GM10847 (cell line): ENCODE results near the gene NUDT15.

Source experiments
- POLR2A ChIP-seq: IDR thresholded peaks from 2 replicates; pipeline ENCODE4 v1.6.1; 2011; ENCODE audit not compliant: insufficient read length; ENCODE audit errors: extremely low read depth

NUDT15 gene

GRCh38 chr13:48029859-48030258 is 7.7 kb upstream of the NUDT15 start:
- TF ChIP-seq POLR2A = no peak

GRCh38 chr13:48038761-48039160 is 1.2 kb downstream of the NUDT15 start:
- TF ChIP-seq POLR2A = no peak

- no peak for TF ChIP-seq POLR2A
Measured at GRCh38 chr13:48040049-48040448, 2.5 kb downstream of the NUDT15 start.

GRCh38 chr13:48040896-48041295 is 3.4 kb downstream of the NUDT15 start:
- TF ChIP-seq POLR2A = no peak

GRCh38 chr13:48042894-48043293 is 5.4 kb downstream of the NUDT15 start:
- TF ChIP-seq POLR2A = no peak

GRCh38 chr13:48043789-48044503 is 6.4 kb downstream of the NUDT15 start:
- TF ChIP-seq POLR2A = no peak

DNA sequence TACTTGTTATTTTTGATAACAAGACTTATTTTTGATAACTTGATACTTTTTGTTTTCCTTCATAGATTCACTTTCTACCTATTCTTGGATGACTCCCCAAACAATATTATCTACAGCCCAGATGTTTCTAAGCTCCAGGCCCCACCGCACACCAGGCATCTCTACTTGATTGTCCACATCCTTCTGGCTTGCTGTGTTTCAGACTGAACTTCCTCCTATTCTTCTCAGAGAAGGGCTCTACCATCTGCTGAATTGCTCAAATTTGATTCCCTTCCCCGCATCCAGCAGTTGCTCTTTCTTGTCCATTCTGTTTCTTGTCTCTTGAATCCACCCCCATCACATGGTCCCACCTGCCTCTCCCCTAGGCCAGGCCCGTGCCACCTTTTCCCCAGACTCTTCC is 13.0 kb downstream of the NUDT15 start:
- TF ChIP-seq POLR2A = no peak

- TF ChIP-seq POLR2A = no peak
Measured at GRCh38 chr13:48054601-48055000, 17.1 kb downstream of the NUDT15 start.

DNA sequence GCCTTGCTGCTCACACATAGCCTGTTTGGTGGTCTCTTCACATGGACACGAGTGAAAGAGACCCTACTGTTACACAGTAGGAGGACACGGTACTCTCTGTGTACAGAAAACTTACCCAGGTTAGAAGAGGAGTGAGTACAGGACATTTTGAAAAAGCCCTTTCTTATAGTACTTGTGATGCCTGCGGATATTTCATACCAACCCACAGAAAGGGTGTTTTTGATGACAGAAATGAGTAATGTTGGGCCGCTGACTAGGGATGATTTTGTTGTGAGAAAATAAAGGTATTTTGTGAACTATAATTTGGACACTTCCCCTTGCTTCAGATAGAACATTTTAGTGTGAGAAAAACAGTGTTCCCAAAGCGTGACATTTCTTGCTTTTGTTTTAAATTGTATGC is 18.2 kb downstream of the NUDT15 start:
- no peak for TF ChIP-seq POLR2A

DNA sequence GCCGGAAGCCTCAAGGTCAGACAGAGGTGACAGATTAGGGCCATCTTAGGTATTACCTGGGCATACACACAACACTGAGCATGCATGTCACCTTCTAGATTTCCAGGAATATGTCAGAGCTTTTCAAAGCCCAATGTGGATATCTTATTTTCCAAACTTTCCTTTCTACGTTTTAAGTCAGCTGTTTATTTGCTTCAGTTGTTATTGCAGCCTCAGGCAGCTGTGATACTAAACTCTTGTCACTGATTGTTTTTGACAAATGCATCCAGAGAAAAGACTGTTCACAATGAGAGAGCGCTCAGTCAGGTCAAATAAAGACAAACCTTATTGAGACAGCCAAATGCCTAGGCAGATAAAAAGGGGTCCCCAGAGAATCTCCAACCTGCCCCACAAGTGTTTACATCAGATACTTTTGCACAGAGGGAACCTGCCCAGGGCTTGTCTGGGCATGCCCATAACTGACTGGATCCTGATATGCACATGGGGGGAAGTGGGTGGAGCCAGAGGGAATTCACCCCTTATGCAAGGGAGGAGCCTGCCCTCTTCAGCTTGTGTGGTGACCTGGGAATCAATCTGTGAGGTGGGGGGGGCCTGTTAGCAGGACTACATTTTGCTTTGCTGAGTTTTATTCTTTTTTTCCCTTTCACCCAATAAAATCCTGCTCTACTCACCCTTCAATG is 28.9 kb downstream of the NUDT15 start:
- no peak for TF ChIP-seq POLR2A

GRCh38 chr13:48068036-48068435 is 30.5 kb downstream of the NUDT15 start:
- no peak for TF ChIP-seq POLR2A

DNA sequence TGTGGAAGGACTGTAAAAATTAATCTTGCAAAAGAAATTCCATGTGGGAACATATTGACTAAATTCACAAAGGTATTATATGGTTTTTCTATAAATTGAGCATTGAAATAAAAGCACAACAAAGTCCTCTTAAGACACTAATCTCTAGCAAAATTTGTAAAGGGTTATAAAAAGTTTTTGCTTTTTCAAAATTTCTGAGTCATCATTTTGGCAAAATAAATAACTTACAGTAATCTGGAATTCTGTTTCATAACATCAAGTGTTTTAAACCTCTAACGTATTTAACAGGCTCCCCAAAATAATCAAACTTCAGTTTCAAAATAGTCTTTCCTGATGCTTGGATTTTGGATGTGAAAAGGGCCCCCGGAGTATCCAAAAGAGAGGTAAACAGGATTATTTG is 31.4 kb downstream of the NUDT15 start:
- no peak for TF ChIP-seq POLR2A

- no peak for TF ChIP-seq POLR2A
Measured at GRCh38 chr13:48069573-48069972, 32.0 kb downstream of the NUDT15 start.

- TF ChIP-seq POLR2A = no peak
Measured at GRCh38 chr13:48070942-48071341, 33.4 kb downstream of the NUDT15 start.

- no peak for TF ChIP-seq POLR2A
Measured at GRCh38 chr13:48072304-48072703, 34.8 kb downstream of the NUDT15 start.

DNA sequence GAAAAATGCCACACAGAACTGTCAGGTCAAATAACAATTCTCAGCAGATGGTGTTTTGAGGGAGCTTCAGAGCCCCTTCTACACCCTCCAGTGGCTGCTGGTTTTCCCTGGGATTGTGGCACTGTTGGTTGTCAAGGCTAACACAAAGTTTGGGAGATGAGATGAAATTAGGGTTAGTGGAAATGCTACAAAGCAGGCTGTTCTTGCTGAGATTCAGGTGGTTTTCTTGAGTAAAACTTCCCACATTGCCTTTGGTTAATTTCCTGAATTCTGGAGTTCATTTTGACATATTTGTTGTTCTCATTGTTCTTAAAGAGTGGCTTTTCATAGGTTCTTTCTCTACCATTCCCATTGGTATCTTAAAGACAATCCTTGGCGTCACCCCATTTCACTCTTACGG is 35.3 kb downstream of the NUDT15 start:
- no peak for TF ChIP-seq POLR2A

DNA sequence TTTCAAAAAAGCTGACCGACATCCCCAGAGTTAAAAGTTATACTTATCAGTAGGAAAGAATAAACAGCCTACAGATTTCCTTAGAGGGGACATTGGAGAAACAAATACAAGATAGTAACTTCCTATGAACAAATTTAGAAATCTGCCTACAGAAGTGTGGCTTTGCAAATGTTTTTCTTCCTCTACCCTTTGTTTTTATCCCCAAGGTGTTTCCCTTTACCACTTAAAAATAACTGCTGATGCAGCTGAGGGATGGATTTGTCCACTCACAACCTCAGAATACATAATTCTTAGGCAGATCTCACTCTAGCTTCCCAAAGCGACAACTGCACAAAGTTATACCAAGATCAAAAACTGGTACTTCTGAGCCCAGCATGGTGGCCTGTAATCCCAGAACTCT is 36.5 kb downstream of the NUDT15 start:
- TF ChIP-seq POLR2A = no peak
